Hindlimb muscle (tissue), 1 donor: ENCODE measurements around the gene VWF. TPM values are rescaled to one million over a fixed set of nuclear protein-coding genes. Genes with fewer than 3 reads are reported as not detected.

Experiments
- DNase-seq: peaks from one replicate; pipeline ENCODE4 v3.0.0-alpha.2; 2013
- polyA plus RNA-seq: library from polyadenylated mRNA; unstranded; fragments of 120-200 nt; gene quantifications from one replicate; pipeline ENCODE4 v1.2.1, GENCODE V29; 2013; ENCODE audit not compliant: insufficient read length

VWF gene
- polyA plus RNA-seq, 1 donor = 71.3 TPM

GRCh38 chr12:6058481-6059161, 65.8 kb downstream of the VWF start:
- DNase-seq = no peak

- DNase-seq = no peak
Measured at GRCh38 chr12:6057700-6058099, 66.8 kb downstream of the VWF start.

GRCh38 chr12:6056406-6057240, 67.8 kb downstream of the VWF start:
- DNase-seq = no peak

DNA sequence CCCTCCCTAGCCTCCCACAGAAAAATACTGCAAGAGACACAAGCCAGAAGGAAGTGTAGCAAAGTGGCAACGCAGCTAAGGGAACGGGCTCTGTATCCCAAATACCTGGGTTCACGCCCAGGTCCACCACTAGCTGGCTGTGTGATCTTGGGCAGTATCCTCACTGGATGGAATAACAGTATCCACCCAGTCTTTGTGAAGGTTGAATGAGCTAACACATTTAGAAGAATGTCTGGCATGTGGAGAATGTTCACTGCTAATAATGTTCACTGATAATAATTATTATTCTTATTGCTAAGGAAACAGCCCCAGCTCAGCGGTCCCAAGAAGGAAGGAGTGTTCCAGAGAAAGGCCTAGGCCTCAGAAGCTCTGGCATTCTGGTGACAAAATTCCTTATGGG, 70.9 kb downstream of the VWF start:
- DNase-seq = no peak

GRCh38 chr12:6052940-6053329, 71.5 kb downstream of the VWF start:
- DNase-seq = no peak

DNA sequence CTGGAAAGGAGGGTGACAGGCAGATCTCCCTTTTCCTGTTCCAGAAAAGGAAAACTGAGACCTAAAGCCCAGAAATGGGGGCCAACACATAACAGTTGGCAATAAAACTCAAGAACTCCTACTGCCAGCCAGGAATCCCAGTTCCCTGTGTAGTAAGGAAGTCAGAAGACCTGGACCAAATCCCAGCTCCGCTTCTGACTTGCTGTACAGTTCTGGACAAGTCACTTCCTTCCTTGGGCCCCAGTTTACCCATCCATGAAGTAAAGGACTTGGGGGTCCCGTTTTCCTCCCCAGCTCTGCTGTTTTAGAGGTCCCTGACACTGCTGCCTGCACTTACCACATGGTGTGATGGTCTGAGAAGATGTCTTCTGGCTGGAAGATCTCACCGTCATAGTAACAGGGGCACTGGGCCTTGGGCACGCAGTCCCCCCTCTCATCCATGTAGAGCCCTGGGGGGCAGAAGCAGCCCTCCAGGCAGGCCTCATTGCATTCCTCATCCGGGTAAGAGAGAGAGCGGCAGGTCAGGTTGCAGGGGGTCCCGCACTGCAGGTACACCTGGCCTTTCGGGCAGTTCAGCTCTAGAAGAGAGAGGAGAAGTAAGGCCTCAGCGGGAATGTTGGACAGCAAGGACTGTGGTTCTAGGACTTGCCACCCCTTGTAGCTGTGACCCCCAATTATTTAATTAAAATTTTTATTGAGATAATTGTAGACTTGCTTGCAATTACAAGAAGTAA, 72.1 kb downstream of the VWF start:
- no peak for DNase-seq

DNA sequence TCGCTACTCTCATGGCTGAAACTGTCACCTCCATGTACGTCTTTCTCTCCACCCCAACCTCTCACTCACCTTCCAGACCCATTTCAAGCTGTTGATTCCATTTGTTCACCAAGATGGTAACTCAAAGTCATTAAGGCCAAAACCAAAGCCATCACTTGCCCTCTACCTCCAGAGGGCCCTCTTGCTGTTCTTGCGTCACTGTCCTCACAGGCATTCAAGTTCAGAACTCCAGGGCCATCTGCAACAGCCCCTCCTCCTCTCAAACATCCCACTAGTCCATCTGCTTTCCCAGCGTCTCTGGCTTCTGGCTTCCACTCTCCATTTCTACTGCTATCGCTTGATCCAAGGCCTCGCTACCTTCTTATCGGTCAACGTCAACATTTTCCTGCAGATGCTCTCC, 74.5 kb downstream of the VWF start:
- DNase-seq = no peak

- no peak for DNase-seq
Measured at GRCh38 chr12:6049587-6049986, 74.9 kb downstream of the VWF start.

GRCh38 chr12:6047249-6048237, 76.9 kb downstream of the VWF start:
- DNase-seq = no peak

- no peak for DNase-seq
Measured at GRCh38 chr12:6046511-6047180, 77.8 kb downstream of the VWF start.

DNA sequence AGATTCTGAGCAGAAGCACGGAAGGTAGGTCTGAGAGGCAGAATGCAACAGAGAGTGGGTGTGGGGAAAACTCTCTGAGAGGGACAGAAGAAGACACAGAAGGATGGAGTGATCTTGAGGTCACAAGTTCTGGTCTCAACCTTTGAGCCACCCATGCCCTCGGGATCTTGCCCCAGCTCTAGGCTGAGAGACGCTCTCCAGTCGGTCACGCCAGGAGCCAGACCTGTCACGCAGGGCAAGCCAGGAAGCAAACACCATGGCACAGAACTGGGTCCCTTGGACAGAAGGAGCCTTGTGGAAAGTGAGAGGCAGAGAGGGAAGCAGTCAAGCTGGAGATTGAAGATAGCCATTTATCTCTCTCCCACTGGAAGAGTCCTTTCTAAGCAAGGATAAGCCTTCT, 79.0 kb downstream of the VWF start:
- no peak for DNase-seq

GRCh38 chr12:6044082-6044481, 80.4 kb downstream of the VWF start:
- no peak for DNase-seq

DNA sequence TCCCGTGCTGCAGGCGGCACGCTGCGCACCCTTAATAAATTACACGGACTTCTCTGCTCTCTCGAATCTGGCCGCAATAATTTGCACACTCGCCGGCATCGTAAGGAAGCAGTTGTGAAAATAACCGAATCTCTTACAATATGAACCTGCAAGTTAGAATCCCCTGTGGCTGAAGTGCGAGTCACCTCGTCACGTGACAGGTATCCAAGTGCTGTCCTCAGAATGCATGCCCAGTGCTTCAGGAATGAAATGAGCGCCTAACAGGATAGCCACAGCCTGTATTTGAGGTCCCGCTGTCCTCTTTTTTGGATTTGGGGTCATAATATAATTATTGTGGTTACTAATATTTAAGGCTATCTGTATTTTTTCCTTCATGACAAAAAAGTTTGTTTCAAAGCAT, 82.0 kb downstream of the VWF start:
- DNase-seq = no peak

DNA sequence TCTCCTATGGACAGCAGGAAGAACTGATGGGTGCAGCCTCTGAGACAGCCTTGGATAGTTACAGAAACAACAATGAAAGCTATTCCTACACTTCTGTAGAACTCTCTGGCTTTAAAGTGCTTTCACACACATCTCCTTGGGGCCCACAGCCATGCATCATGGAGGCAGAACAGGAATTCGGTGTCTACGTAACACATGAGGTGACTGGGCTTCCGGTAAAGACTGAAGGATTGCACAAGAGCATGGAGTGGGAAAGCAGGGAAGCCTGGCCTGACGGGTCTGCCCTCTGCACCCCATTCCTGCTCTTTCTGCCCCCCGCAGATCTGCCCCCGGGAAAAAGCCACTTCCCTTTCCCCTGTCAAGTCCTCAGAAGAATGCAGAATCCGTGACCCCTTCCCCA, 82.6 kb downstream of the VWF start:
- no peak for DNase-seq

GRCh38 chr12:6040815-6041214, 83.7 kb downstream of the VWF start:
- no peak for DNase-seq

DNA sequence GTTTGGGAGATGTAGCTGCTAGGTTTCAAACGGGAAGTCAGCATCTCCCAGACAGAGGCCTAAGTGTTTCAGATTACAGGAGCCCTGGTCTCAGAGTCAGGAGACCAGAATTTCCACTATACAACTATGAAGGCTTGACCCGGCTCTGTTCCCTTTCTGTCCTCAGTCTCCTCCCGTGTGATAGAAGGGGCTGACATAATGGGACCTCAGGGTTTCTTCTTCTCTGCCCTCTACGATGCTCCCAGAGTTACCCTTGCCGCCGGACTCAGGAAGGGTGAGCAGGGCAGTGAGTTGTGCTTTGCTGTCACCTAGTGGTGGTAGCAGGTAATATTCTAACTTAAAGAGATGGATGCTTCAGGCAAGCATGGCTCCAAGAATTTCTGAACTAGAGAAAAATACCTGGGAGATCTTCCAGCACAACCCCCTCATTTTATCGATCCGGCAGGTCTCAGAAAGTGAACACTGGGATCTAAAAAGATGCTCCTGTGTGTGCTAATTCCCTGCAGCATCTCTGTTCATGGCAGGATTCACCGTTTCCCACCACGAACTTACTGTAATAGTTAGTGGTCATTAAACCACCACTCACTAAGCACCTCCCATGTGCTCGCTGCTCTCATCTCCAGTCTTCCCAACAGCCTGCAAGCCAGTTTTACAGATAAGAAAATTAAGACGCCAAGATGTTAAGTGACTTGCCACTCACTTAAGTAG, 84.4 kb downstream of the VWF start:
- peak; percentile 66 for DNase-seq

- no peak for DNase-seq
Measured at GRCh38 chr12:6038160-6038559, 86.3 kb downstream of the VWF start.

- DNase-seq = no peak
Measured at GRCh38 chr12:6037459-6037858, 87.0 kb downstream of the VWF start.

DNA sequence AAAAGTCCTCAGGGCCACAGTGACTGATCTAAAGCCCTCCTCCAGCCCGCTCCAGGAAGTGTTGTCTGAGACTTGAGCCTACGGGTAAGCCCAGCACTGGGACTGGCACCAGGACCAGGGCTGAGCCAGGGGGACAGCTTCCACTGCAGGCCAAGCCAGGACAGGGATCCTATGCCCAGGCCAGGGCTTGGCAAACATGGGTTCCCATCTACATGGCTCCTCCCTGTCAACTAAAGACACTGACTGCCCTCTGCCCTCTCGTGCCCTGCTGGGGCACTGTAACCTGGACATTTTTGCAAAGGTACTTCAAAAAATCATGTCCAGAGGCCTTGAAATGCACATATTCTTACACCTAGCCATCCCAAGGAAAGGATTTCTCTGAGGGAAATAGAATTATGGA, 88.0 kb downstream of the VWF start:
- no peak for DNase-seq

DNA sequence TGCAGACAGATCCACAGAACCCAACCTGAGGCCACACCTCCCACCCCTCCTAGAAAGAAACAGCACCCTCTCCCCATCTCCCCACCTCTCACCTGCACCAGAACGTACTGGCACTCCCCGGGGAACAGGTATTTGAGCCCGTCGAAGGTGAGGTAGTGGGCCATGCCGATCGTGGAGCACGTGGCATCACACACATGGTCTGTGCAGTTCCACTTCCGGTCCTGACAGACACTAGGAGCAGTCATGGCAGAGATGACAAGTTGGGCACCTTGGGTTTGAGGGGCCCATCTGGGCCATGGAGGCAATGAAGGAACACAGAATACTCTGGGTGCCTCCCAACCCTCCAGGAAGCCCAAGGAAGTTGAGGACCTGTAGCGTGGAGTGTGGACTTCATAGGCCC, 89.9 kb downstream of the VWF start:
- DNase-seq = no peak

DNA sequence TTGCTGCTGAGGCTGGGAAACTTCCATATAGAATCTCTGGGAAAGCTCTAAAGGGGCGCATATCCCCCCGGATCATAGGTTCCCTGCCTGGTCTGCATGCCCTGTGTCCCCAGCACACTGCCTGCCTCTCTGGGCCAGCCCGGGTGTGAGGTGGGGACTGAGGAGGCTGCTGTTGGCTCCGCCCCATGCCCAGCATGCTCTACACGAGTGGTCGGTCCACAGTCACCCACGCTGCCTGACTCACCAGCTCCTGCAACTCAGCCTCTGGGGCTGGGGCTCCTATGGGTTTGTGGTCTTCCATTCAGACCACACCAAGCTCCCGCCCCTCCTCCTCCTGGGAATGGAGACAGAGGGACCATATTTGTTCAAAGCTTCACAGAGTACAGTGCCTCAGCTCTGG, 90.9 kb downstream of the VWF start:
- DNase-seq = no peak
